GM12878 (cell line): ENCODE measurements around the gene BIRC5. TPM values are rescaled to one million over a fixed set of nuclear protein-coding genes. Genes with fewer than 3 reads are reported as not detected.

Experiments
- BRCA1 ChIP-seq: IDR thresholded peaks from 2 replicates; pipeline ENCODE4 v1.6.1; 2011; ENCODE audit warnings: low read depth, low read length, improper control_type of control experiment
- CBX5 ChIP-seq: sonication (generic); IDR thresholded peaks from 2 replicates; pipeline ENCODE4 v1.6.1; 2016; ENCODE audit warnings: low read depth, moderate library complexity, mild to moderate bottlenecking, inconsistent platforms
- ETV6 ChIP-seq, 2 experiments: fragments of 450-650 bp in 1 of 2; IDR thresholded peaks in 1 of 2; conservative IDR thresholded peaks in 1 of 2; 2 replicates each; pipeline ENCODE4 v1.6.1; 2014; ENCODE audit warnings: antibody characterized with exemption in 1 of 2, borderline replicate concordance in 1 of 2, low read depth in 1 of 2, mild to moderate bottlenecking in 1 of 2, moderate library complexity in 1 of 2
- FOXK2 ChIP-seq: fragments of 450-650 bp; IDR thresholded peaks from 2 replicates; pipeline ENCODE4 v1.6.1; 2017; ENCODE audit warnings: mild to moderate bottlenecking, moderate library complexity
- FOXM1 ChIP-seq: IDR thresholded peaks from 2 replicates; pipeline ENCODE4 v1.6.1; 2012; ENCODE audit warnings: low read depth, mild to moderate bottlenecking, inconsistent platforms, low read length, moderate library complexity
- KDM1A ChIP-seq: fragments of 200-600 bp; sonication (generic); IDR thresholded peaks from 2 replicates; pipeline ENCODE4 v1.6.1; 2016; ENCODE audit warnings: borderline replicate concordance
- LARP7 ChIP-seq: fragments of 450-650 bp; IDR thresholded peaks from 2 replicates; pipeline ENCODE4 v1.6.1; 2017; ENCODE audit warnings: mild to moderate bottlenecking
- MXI1 ChIP-seq: fragments of 150-350 bp; IDR thresholded peaks from 2 replicates; pipeline ENCODE4 v1.6.1; 2011; ENCODE audit warnings: low read depth, mild to moderate bottlenecking, inconsistent platforms, low read length, improper control_type of control experiment
- NR2C2 ChIP-seq: IDR thresholded peaks from 2 replicates; pipeline ENCODE4 v1.6.1; 2011; ENCODE audit warnings: borderline replicate concordance, low read depth; ENCODE audit not compliant: control insufficient read depth, insufficient read length
- NR2F1 ChIP-seq: fragments of 450-650 bp; conservative IDR thresholded peaks from 2 replicates; pipeline ENCODE4 v1.6.1; 2017; ENCODE audit warnings: mild to moderate bottlenecking
- PAX8 ChIP-seq: fragments of 450-650 bp; IDR thresholded peaks from 2 replicates; pipeline ENCODE4 v1.6.1; 2017; ENCODE audit warnings: mild to moderate bottlenecking, moderate library complexity
- RB1 ChIP-seq: fragments of 450-650 bp; formaldehyde crosslinking; IDR thresholded peaks from 2 replicates; pipeline ENCODE4 v1.6.1; 2017; ENCODE audit warnings: mild to moderate bottlenecking, borderline replicate concordance
- RFX5 ChIP-seq: IDR thresholded peaks from 2 replicates; pipeline ENCODE4 v1.6.1; 2011; ENCODE audit warnings: low read depth, low read length, improper control_type of control experiment
- SIN3A ChIP-seq: IDR thresholded peaks from 2 replicates; pipeline ENCODE4 v1.6.1; 2012; ENCODE audit warnings: low read depth, low read length, improper control_type of control experiment
- TARDBP ChIP-seq: IDR thresholded peaks from 2 replicates; pipeline ENCODE4 v1.6.1; 2016; ENCODE audit warnings: borderline replicate concordance
- WRNIP1 ChIP-seq: IDR thresholded peaks from 2 replicates; pipeline ENCODE4 v1.6.1; 2011; ENCODE audit warnings: low read depth, low read length, improper control_type of control experiment, borderline replicate concordance
- ZNF207 ChIP-seq: fragments of 450-650 bp; IDR thresholded peaks from 2 replicates; pipeline ENCODE4 v1.6.1; 2014; ENCODE audit warnings: antibody characterized with exemption, mild to moderate bottlenecking, borderline replicate concordance
- polyA plus RNA-seq, 11 experiments: library from polyadenylated mRNA; depleted of rRNA in 4 of 11; unstranded in 6 of 11; stranded (reverse) in 5 of 11; fragments of >200 nt; fragmentation: Nextera tagmentation in 4 of 11; fragmentation: Illumina TruSeq in 1 of 11; extraction: Ambion mirVana in 4 of 11; extraction: Trizol in 1 of 11; gene quantifications; 1 replicate in 1 of 11; 2 replicates in 10 of 11; pipeline versions ENCODE4 v1.2.1 to v1.2.3, GENCODE V29; 2011 to 2016; ENCODE audit warnings: inconsistent platforms in 2 of 11, missing spikeins in 2 of 11, low read depth in 1 of 11
- total RNA-seq, 4 experiments: library from RNA; depleted of rRNA in 3 of 4; stranded (reverse); fragments of >200 nt in 3 of 4; fragmentation: Illumina TruSeq in 1 of 4; extraction: Trizol in 1 of 4; gene quantifications; 2 replicates each; pipeline versions ENCODE4 v1.2.1 to v1.2.3, GENCODE V29; 2013 to 2021
- TF ChIP-seq, protein P1 (sequence below): IDR thresholded peaks from 2 replicates; pipeline ENCODE4 v1.6.1; 2011; ENCODE audit warnings: low read depth, mild to moderate bottlenecking, low read length, moderate library complexity, borderline replicate concordance; ENCODE audit errors: extremely low read depth
- TF ChIP-seq, protein P2 (sequence below): IDR thresholded peaks from 2 replicates; pipeline ENCODE4 v1.6.1; 2012; ENCODE audit warnings: improper control_type of control experiment, low read depth, low read length; ENCODE audit not compliant: insufficient replicate concordance
- TF ChIP-seq, protein P3 (sequence below): fragments of 450-650 bp; IDR thresholded peaks from 2 replicates; pipeline ENCODE4 v1.6.1; 2014; ENCODE audit warnings: mild to moderate bottlenecking
- TF ChIP-seq, protein P4 (sequence below): fragments of 450-650 bp; formaldehyde crosslinking; IDR thresholded peaks from 2 replicates; pipeline ENCODE4 v1.4.0; 2020; ENCODE audit warnings: mild to moderate bottlenecking, moderate library complexity

The BIRC5 gene
- total and polyA plus RNA-seq, 10 of the 15 experiments (the other 5 are each of a cell fraction or from before 2014, with no cell fraction given) = 41.0 to 175 (median 90.8) TPM

DNA sequence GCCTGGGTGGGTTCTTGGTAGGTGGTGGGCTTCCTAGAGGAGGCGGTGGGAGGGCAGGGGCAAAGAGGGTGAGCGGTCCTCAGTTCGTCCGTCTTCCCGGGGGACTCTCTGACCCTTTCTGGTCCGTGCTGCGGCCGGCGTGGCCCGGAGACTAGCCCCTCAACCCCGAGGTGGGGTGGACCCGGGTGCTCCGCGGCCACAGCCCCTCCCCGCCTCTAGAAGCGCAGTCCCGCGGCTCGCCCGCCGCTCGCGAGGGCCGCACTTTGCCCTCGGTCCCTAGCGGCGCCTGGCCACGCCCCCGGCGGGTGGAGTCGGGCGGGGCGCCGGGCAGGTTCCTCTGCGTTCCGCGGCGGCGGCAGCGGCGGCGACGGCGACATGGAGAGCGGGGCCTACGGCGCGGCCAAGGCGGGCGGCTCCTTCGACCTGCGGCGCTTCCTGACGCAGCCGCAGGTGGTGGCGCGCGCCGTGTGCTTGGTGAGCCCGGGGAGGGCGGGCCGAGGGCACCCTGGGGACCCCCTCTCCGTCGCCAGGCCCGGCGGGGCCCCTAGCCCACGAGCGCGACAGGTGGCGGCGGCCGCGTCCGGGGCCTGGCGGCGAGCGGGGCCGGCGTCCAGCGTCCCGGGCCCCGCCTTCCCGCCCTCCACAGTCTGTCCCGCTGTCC, 45.7 kb upstream of the BIRC5 start, which contains the start of gene SYNGR2 (continued):
- no peak for TF ChIP-seq ETV6 (conservative IDR thresholded peaks at IDR 0.05 in 1 of 2, IDR thresholded peaks at IDR 0.05 in 1 of 2; ENCODE audit: borderline replicate concordance in 1 of 2, low read depth in 1 of 2)
- TF ChIP-seq SIN3A = no peak; the same call in 1 of the 2 replicates
- TF ChIP-seq, protein P1, sequence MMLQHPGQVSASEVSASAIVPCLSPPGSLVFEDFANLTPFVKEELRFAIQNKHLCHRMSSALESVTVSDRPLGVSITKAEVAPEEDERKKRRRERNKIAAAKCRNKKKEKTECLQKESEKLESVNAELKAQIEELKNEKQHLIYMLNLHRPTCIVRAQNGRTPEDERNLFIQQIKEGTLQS = no peak
- TF ChIP-seq FOXM1 = no peak
- no peak for TF ChIP-seq KDM1A
- no peak for TF ChIP-seq PAX8
- TF ChIP-seq RFX5 = no peak
- peak; percentile 60; the same call in 1 of the 2 replicates for TF ChIP-seq RB1
- no peak for TF ChIP-seq CBX5
- TF ChIP-seq MXI1 = no peak
- TF ChIP-seq NR2C2 = no peak
- TF ChIP-seq ZNF207 = 0 out of 2 replicates have a peak, but pooled peaks have one; percentile 67
- TF ChIP-seq WRNIP1 = no peak
- TF ChIP-seq, protein P2, sequence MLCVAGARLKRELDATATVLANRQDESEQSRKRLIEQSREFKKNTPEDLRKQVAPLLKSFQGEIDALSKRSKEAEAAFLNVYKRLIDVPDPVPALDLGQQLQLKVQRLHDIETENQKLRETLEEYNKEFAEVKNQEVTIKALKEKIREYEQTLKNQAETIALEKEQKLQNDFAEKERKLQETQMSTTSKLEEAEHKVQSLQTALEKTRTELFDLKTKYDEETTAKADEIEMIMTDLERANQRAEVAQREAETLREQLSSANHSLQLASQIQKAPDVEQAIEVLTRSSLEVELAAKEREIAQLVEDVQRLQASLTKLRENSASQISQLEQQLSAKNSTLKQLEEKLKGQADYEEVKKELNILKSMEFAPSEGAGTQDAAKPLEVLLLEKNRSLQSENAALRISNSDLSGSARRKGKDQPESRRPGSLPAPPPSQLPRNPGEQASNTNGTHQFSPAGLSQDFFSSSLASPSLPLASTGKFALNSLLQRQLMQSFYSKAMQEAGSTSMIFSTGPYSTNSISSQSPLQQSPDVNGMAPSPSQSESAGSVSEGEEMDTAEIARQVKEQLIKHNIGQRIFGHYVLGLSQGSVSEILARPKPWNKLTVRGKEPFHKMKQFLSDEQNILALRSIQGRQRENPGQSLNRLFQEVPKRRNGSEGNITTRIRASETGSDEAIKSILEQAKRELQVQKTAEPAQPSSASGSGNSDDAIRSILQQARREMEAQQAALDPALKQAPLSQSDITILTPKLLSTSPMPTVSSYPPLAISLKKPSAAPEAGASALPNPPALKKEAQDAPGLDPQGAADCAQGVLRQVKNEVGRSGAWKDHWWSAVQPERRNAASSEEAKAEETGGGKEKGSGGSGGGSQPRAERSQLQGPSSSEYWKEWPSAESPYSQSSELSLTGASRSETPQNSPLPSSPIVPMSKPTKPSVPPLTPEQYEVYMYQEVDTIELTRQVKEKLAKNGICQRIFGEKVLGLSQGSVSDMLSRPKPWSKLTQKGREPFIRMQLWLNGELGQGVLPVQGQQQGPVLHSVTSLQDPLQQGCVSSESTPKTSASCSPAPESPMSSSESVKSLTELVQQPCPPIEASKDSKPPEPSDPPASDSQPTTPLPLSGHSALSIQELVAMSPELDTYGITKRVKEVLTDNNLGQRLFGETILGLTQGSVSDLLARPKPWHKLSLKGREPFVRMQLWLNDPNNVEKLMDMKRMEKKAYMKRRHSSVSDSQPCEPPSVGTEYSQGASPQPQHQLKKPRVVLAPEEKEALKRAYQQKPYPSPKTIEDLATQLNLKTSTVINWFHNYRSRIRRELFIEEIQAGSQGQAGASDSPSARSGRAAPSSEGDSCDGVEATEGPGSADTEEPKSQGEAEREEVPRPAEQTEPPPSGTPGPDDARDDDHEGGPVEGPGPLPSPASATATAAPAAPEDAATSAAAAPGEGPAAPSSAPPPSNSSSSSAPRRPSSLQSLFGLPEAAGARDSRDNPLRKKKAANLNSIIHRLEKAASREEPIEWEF = no peak
- peak; percentile 58; the same call in 1 of the 2 replicates for TF ChIP-seq BRCA1
- TF ChIP-seq FOXK2 = no peak
- TF ChIP-seq, protein P3, sequence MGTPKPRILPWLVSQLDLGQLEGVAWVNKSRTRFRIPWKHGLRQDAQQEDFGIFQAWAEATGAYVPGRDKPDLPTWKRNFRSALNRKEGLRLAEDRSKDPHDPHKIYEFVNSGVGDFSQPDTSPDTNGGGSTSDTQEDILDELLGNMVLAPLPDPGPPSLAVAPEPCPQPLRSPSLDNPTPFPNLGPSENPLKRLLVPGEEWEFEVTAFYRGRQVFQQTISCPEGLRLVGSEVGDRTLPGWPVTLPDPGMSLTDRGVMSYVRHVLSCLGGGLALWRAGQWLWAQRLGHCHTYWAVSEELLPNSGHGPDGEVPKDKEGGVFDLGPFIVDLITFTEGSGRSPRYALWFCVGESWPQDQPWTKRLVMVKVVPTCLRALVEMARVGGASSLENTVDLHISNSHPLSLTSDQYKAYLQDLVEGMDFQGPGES = peak; percentile 59
- TF ChIP-seq, protein P4, sequence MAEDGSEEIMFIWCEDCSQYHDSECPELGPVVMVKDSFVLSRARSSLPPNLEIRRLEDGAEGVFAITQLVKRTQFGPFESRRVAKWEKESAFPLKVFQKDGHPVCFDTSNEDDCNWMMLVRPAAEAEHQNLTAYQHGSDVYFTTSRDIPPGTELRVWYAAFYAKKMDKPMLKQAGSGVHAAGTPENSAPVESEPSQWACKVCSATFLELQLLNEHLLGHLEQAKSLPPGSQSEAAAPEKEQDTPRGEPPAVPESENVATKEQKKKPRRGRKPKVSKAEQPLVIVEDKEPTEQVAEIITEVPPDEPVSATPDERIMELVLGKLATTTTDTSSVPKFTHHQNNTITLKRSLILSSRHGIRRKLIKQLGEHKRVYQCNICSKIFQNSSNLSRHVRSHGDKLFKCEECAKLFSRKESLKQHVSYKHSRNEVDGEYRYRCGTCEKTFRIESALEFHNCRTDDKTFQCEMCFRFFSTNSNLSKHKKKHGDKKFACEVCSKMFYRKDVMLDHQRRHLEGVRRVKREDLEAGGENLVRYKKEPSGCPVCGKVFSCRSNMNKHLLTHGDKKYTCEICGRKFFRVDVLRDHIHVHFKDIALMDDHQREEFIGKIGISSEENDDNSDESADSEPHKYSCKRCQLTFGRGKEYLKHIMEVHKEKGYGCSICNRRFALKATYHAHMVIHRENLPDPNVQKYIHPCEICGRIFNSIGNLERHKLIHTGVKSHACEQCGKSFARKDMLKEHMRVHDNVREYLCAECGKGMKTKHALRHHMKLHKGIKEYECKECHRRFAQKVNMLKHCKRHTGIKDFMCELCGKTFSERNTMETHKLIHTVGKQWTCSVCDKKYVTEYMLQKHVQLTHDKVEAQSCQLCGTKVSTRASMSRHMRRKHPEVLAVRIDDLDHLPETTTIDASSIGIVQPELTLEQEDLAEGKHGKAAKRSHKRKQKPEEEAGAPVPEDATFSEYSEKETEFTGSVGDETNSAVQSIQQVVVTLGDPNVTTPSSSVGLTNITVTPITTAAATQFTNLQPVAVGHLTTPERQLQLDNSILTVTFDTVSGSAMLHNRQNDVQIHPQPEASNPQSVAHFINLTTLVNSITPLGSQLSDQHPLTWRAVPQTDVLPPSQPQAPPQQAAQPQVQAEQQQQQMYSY = no peak
- TF ChIP-seq TARDBP = no peak
- TF ChIP-seq NR2F1 = peak; percentile 86
- peak; percentile 99 for TF ChIP-seq LARP7
